Measurements from ENCODE around the gene EIF1AX. TPM values are rescaled to one million over a fixed set of nuclear protein-coding genes. Genes with fewer than 3 reads are reported as not detected.

The EIF1AX gene
- total RNA-seq, 4 donors from 2014 or later, result 45.2 to 55.0 (median 46.9) TPM

GRCh38 chrX:20151689-20152088, 10.1 kb upstream of the EIF1AX start:
- WGBS, result 93% methylated on average over 3 of the region's 3 CpGs
- intact Hi-C loops (cut with DNase I), result no loop called here
- Histone ChIP-seq H3K27me3 (no peaks in the 10 kb centered on the region), H3K4me1 (no peaks in the 10 kb centered on the region), H3K36me3 (peaks cover 4 to 39% (median 22%) of the 10 kb centered on the region in 4 donors), H3K4me3 (no peak overlapping the region), H3K9me3 (no peaks in the 10 kb centered on the region), H3K27ac (replicated peaks in 1 of 4) (no peak overlapping the region)
- no peak for DNase-seq (ENCODE audit: extremely low spot score)
- TF ChIP-seq POLR2AphosphoS5 (IDR thresholded peaks at IDR 0.05), result no peak
- TF ChIP-seq CTCF (IDR thresholded peaks at IDR 0.05), result no peak
- TF ChIP-seq EP300 (IDR thresholded peaks at IDR 0.05), result no peak
- TF ChIP-seq POLR2A (IDR thresholded peaks at IDR 0.05; ENCODE audit: low read depth), result no peak

GRCh38 chrX:20149326-20149725, 7.7 kb upstream of the EIF1AX start:
- Histone ChIP-seq H3K9me3 (no peaks in the 10 kb centered on the region), H3K36me3 (peaks cover 0 to 15% (median 8%) of the 10 kb centered on the region in 4 donors), H3K27me3 (no peaks in the 10 kb centered on the region), H3K27ac (replicated peaks in 1 of 4) (no peak overlapping the region), H3K4me3 (no peak overlapping the region), H3K4me1 (no peaks in the 10 kb centered on the region)
- TF ChIP-seq POLR2AphosphoS5 (IDR thresholded peaks at IDR 0.05) (no peak), EP300 (IDR thresholded peaks at IDR 0.05) (no peak), POLR2A (IDR thresholded peaks at IDR 0.05; ENCODE audit: low read depth) (no peak), CTCF (IDR thresholded peaks at IDR 0.05) (no peak)
- intact Hi-C loops (cut with DNase I), result no loop called here
- DNase-seq (ENCODE audit: extremely low spot score), result no peak
- 81% methylated on average over 2 of the region's 2 CpGs for WGBS

GRCh38 chrX:20147561-20147960, 5.9 kb upstream of the EIF1AX start:
- Histone ChIP-seq H3K9me3 (no peaks in the 10 kb centered on the region), H3K27me3 (no peaks in the 10 kb centered on the region), H3K27ac (replicated peaks in 1 of 4) (no peak overlapping the region), H3K4me1 (peaks cover 0 to 4% (median 0%) of the 10 kb centered on the region in 4 donors), H3K36me3 (peaks cover 0 to 5% (median 0%) of the 10 kb centered on the region in 4 donors), H3K4me3 (no peak overlapping the region)
- WGBS, result 83% methylated on average over 1 of the region's 1 CpG
- intact Hi-C loops (cut with DNase I), result no loop called here
- DNase-seq (ENCODE audit: extremely low spot score), result no peak
- TF ChIP-seq POLR2A (IDR thresholded peaks at IDR 0.05; ENCODE audit: low read depth) (no peak), POLR2AphosphoS5 (IDR thresholded peaks at IDR 0.05) (no peak), EP300 (IDR thresholded peaks at IDR 0.05) (no peak), CTCF (IDR thresholded peaks at IDR 0.05) (no peak)

GRCh38 chrX:20144491-20144890, 2.9 kb upstream of the EIF1AX start:
- H3K4me1 ChIP-seq, result peaks cover 10 to 23% (median 12%) of the 10 kb centered on the region in 4 donors
- WGBS, result 83% methylated on average over 3 of the region's 3 CpGs

More at GRCh38 chrX:20144491-20144890, 2.9 kb upstream of the EIF1AX start:
- no peaks in the 10 kb centered on the region for H3K9me3 ChIP-seq
- intact Hi-C loops (cut with DNase I), result loop anchor here (5.0 kb wide), 1 partner anchor 123 kb away; the partner anchor contains the start of gene RPS6KA3
- H3K36me3 ChIP-seq, result no peaks in the 10 kb centered on the region
- H3K27me3 ChIP-seq, result no peaks in the 10 kb centered on the region
- no peak overlapping the region for H3K4me3 ChIP-seq
- no peak for TF ChIP-seq CTCF (IDR thresholded peaks at IDR 0.05)
- TF ChIP-seq POLR2A (IDR thresholded peaks at IDR 0.05; ENCODE audit: low read depth), result no peak
- no peak for TF ChIP-seq EP300 (IDR thresholded peaks at IDR 0.05)
- no peak for TF ChIP-seq POLR2AphosphoS5 (IDR thresholded peaks at IDR 0.05)
- DNase-seq (ENCODE audit: extremely low spot score), result no peak
- H3K27ac ChIP-seq (replicated peaks in 1 of 4), result no peak overlapping the region

All from esophagus muscularis mucosa (tissue), 4 donors.